Measurements from ENCODE around the gene ARHGAP27. TPM values are rescaled to one million over a fixed set of nuclear protein-coding genes. Genes with fewer than 3 reads are reported as not detected.
"Not testable (repeated sequence)": the region's sequence is repeated elsewhere in the genome, so short reads cannot be mapped to it uniquely, and the experiment has no call there.

Gene ARHGAP27
- total and polyA plus RNA-seq, 2 of the 4 experiments (the other 2 are of a cell fraction), result under 0.01 to 0.89 TPM

DNA sequence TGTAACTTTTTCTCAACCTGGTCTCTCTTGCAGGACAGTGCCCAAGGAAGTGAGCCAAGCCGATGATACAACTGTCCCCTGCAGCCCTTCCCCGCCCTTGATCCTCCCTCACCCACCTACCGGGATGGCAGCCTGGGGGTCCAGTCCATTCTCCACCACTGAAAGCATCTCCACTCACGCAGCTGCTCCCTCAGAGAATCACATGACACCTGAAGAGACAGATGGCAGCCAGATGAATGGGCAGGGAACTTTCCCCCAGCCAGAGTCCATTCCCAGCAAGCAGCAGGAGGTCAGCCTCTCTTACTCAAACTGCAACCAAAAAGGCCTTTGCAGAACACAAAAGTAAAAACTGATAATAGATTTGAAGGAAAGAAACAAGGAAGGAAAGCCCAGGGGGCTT lies 49.6 kb upstream of the ARHGAP27 start:
- H3K4me1 ChIP-seq (ENCODE audit: control insufficient read depth, insufficient read depth, low read length); H2AFZ ChIP-seq (replicated peaks; ENCODE audit: low read length, poor library complexity); ATAC-seq (ENCODE audit: low read depth); BruUV-seq (replicated peaks); POLR2A ChIA-PET (ENCODE audit: unreplicated experiment); H3K4me2 ChIP-seq (ENCODE audit: low read depth, low read length); H3K14ac ChIP-seq (replicated peaks; ENCODE audit: low read depth, low read length); H3K27ac ChIP-seq (ENCODE audit: insufficient read depth, low read length); H3K4me3 ChIP-seq (ENCODE audit: insufficient read depth, low read depth, low read length); H3K23ac ChIP-seq (ENCODE audit: low read depth, low read length); CTCF ChIA-PET; H3K56ac ChIP-seq (ENCODE audit: extremely low read depth, insufficient read depth, low read length); H4K8ac ChIP-seq (ENCODE audit: low read depth in 2 of 2, low read length in 2 of 2); H2AK5ac ChIP-seq (ENCODE audit: low read depth, low read length); H2BK120ac ChIP-seq (ENCODE audit: low read depth, low read length); H2BK5ac ChIP-seq (ENCODE audit: low read depth, low read length, poor library complexity, severe bottlenecking); intact Hi-C loops (cut with micrococcal nuclease); dilution Hi-C loops (cut with HindIII; ENCODE audit: low sequenced_read_pairs, unreplicated experiment); H3K9ac ChIP-seq (ENCODE audit: low read depth, low read length); H3K9me1 ChIP-seq (ENCODE audit: insufficient read depth, low read length); H3K36me3 ChIP-seq (ENCODE audit: control insufficient read depth, insufficient read depth, low read length); DNase-seq; in situ Hi-C loops (cut with MboI; ENCODE audit: low sequenced_read_pairs); H3K18ac ChIP-seq (ENCODE audit: low read depth, low read length); H4K5ac ChIP-seq (ENCODE audit: low read depth, low read length); H4K91ac ChIP-seq (ENCODE audit: insufficient read depth, low read depth, low read length); H2AK9ac ChIP-seq (replicated peaks; ENCODE audit: low read depth, low read length, poor library complexity); H3K9me3 ChIP-seq (ENCODE audit: control insufficient read depth, insufficient read depth, low read length); H2BK20ac ChIP-seq (ENCODE audit: low read depth, low read length); H2BK15ac ChIP-seq (ENCODE audit: low read depth, low read length); H3K79me1 ChIP-seq (ENCODE audit: low read depth in 1 of 2, low read length in 2 of 2); H3K4ac ChIP-seq (ENCODE audit: low read depth, low read length); H3K27me3 ChIP-seq (ENCODE audit: control insufficient read depth, insufficient read depth, low read length); H4K20me1 ChIP-seq (ENCODE audit: insufficient read depth, low read length): not testable (repeated sequence)
- WGBS, 2 experiments (ENCODE audit: extremely low coverage in 2 of 2, insufficient read length in 1 of 2), result no CpG with 5 or more reads among the region's 4 CpGs

DNA sequence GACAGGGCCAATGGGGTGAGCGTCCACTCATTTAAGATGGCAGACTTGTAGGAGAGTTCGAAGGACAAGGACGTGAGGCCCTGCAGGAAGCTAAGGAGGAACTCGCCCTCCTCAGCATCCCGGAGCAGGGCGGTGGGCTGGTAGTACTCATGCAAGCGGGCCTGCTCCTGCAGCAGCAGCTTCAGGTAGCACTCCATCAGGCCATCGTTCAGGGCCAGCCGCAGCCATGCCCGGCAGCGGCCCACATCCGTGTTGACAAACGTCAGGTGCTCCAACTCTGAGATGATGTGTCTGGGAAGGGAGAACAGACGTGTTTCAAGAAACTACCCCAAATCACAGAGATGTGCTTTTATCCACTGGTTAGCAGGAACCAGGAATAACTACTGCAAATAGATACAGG lies 42.8 kb upstream of the ARHGAP27 start:
- H2AK5ac ChIP-seq (ENCODE audit: low read depth, low read length); H3K14ac ChIP-seq (replicated peaks; ENCODE audit: low read depth, low read length); H2BK20ac ChIP-seq (ENCODE audit: low read depth, low read length); H4K5ac ChIP-seq (ENCODE audit: low read depth, low read length); DNase-seq; H3K9ac ChIP-seq (ENCODE audit: low read depth, low read length); H3K4me3 ChIP-seq (ENCODE audit: insufficient read depth, low read depth, low read length); H3K18ac ChIP-seq (ENCODE audit: low read depth, low read length); H3K79me1 ChIP-seq (ENCODE audit: low read depth in 1 of 2, low read length in 2 of 2); ATAC-seq (ENCODE audit: low read depth); H2BK5ac ChIP-seq (ENCODE audit: low read depth, low read length, poor library complexity, severe bottlenecking); CTCF ChIA-PET; H3K4me2 ChIP-seq (ENCODE audit: low read depth, low read length); H2BK120ac ChIP-seq (ENCODE audit: low read depth, low read length); H2BK15ac ChIP-seq (ENCODE audit: low read depth, low read length); BruUV-seq (replicated peaks); H3K4ac ChIP-seq (ENCODE audit: low read depth, low read length); H3K23ac ChIP-seq (ENCODE audit: low read depth, low read length); intact Hi-C loops (cut with micrococcal nuclease); H3K4me1 ChIP-seq (ENCODE audit: control insufficient read depth, insufficient read depth, low read length); H2AFZ ChIP-seq (replicated peaks; ENCODE audit: low read length, poor library complexity); in situ Hi-C loops (cut with MboI; ENCODE audit: low sequenced_read_pairs); H3K27me3 ChIP-seq (ENCODE audit: control insufficient read depth, insufficient read depth, low read length); H3K27ac ChIP-seq (ENCODE audit: insufficient read depth, low read length); H4K91ac ChIP-seq (ENCODE audit: insufficient read depth, low read depth, low read length); H3K9me1 ChIP-seq (ENCODE audit: insufficient read depth, low read length); H2AK9ac ChIP-seq (replicated peaks; ENCODE audit: low read depth, low read length, poor library complexity); H3K56ac ChIP-seq (ENCODE audit: extremely low read depth, insufficient read depth, low read length); H4K20me1 ChIP-seq (ENCODE audit: insufficient read depth, low read length); dilution Hi-C loops (cut with HindIII; ENCODE audit: low sequenced_read_pairs, unreplicated experiment); H4K8ac ChIP-seq (ENCODE audit: low read depth in 2 of 2, low read length in 2 of 2); H3K9me3 ChIP-seq (ENCODE audit: control insufficient read depth, insufficient read depth, low read length); POLR2A ChIA-PET (ENCODE audit: unreplicated experiment): not testable (repeated sequence)
- no CpG with 5 or more reads among the region's 14 CpGs for WGBS, 2 experiments (ENCODE audit: extremely low coverage in 2 of 2, insufficient read length in 1 of 2)
- peaks cover 20% of the 10 kb centered on the region for H3K36me3 ChIP-seq (ENCODE audit: control insufficient read depth, insufficient read depth, low read length)

Measured in IMR-90 (cell line).